ENCODE data around the gene ZNF267. TPM values are rescaled to one million over a fixed set of nuclear protein-coding genes. Genes with fewer than 3 reads are reported as not detected.
"Not testable (repeated sequence)": the region's sequence is repeated elsewhere in the genome, so short reads cannot be mapped to it uniquely, and the experiment has no call there.

Gene ZNF267
- total and polyA plus RNA-seq, 2 of the 8 experiments (the other 6 are each of a cell fraction or from before 2014, with no cell fraction given): 5.5 to 28.3 TPM

- not testable (repeated sequence) for FAIRE-seq; H2BK15ac ChIP-seq (ENCODE audit: low read length); H3K23me2 ChIP-seq (ENCODE audit: low read depth, low read length)
Measured at GRCh38 chr16:31956221-31956620, 82.6 kb downstream of the ZNF267 start.

GRCh38 chr16:31960186-31960910 lies 86.7 kb downstream of the ZNF267 start:
- H3K4me1 ChIP-seq (replicated peaks in 1 of 4; ENCODE audit: control insufficient read depth in 3 of 4, insufficient read depth in 4 of 4, low read length in 3 of 4); CTCF ChIA-PET (ENCODE audit: partially characterized antibody); H3K4ac ChIP-seq (replicated peaks; ENCODE audit: insufficient read length, low read depth, low read length); H2AK5ac ChIP-seq (ENCODE audit: low read depth, low read length); H3K27me3 ChIP-seq (replicated peaks in 1 of 4; ENCODE audit: control insufficient read depth in 3 of 4, extremely low read depth in 1 of 4, insufficient read depth in 3 of 4, low read length in 3 of 4); H3K23ac ChIP-seq (ENCODE audit: insufficient read length); H4K5ac ChIP-seq (ENCODE audit: insufficient read length, low read depth, low read length); H4K8ac ChIP-seq (ENCODE audit: extremely low read depth, insufficient read depth, low read length); H2BK5ac ChIP-seq (ENCODE audit: low read depth, low read length); H3K79me1 ChIP-seq (ENCODE audit: low read depth, low read length); H2AFZ ChIP-seq (ENCODE audit: low read length); H2BK120ac ChIP-seq (replicated peaks; ENCODE audit: low read depth, low read length); H2BK20ac ChIP-seq (ENCODE audit: low read length); POLR2A ChIA-PET (ENCODE audit: partially characterized antibody); H2BK12ac ChIP-seq (ENCODE audit: low read depth, low read length); H3K4me3 ChIP-seq (ENCODE audit: extremely low read depth in 1 of 4, insufficient read depth in 2 of 4, low read depth in 3 of 4, low read length in 4 of 4); H3K36me3 ChIP-seq (ENCODE audit: control insufficient read depth in 2 of 4, insufficient read depth in 4 of 4, low read length in 3 of 4); H3K14ac ChIP-seq (ENCODE audit: insufficient read length); H4K20me1 ChIP-seq (replicated peaks in 1 of 2; ENCODE audit: control insufficient read depth in 1 of 2, insufficient read depth in 2 of 2, low read length in 2 of 2); DNase-seq (ENCODE audit: low read depth in 1 of 2, low spot score in 2 of 2); H3K9ac ChIP-seq (replicated peaks in 1 of 4; ENCODE audit: extremely low read depth in 1 of 4, low read depth in 3 of 4, low read length in 3 of 4); H2BK15ac ChIP-seq (ENCODE audit: low read length); H3K18ac ChIP-seq (ENCODE audit: extremely low read depth, low read length); H4K91ac ChIP-seq (replicated peaks; ENCODE audit: insufficient read length, low read length); H3K23me2 ChIP-seq (ENCODE audit: low read depth, low read length); H3K79me2 ChIP-seq (ENCODE audit: control insufficient read depth in 1 of 2, insufficient read depth in 2 of 2, low read length in 2 of 2); FAIRE-seq; H3K4me2 ChIP-seq (ENCODE audit: insufficient read depth in 1 of 2, low read depth in 2 of 2, low read length in 2 of 2); H3K56ac ChIP-seq (replicated peaks; ENCODE audit: insufficient read length, low read depth, low read length); H3K27ac ChIP-seq (ENCODE audit: low read depth, low read length): not testable (repeated sequence)
- peaks cover 6 to 14% of the 10 kb centered on the region in 2 experiments; a peak in 3 of 4 replicates for H3K9me3 ChIP-seq (ENCODE audit: insufficient read depth in 2 of 2, low read depth in 1 of 2, low read length in 1 of 2)
- 64% methylated on average over 20 of the region's 22 CpGs; no CpG with 5 or more reads in 1 of the 2 experiments for WGBS, 2 experiments (ENCODE audit: extremely low coverage in 1 of 2, insufficient coverage in 1 of 2, insufficient read length in 1 of 2, insufficient replicate concordance in 2 of 2, low coverage in 1 of 2, low lambda C conversion rate in 2 of 2, missing lambda C conversion rate in 1 of 2)

More at GRCh38 chr16:31956221-31956620, 82.6 kb downstream of the ZNF267 start:
- peaks cover 6 to 14% of the 10 kb centered on the region in 2 experiments; a peak in 3 of 4 replicates for H3K9me3 ChIP-seq (ENCODE audit: insufficient read depth in 2 of 2, low read depth in 1 of 2, low read length in 1 of 2)
- H3K56ac ChIP-seq (replicated peaks; ENCODE audit: insufficient read length, low read depth, low read length); H3K4ac ChIP-seq (replicated peaks; ENCODE audit: insufficient read length, low read depth, low read length); H3K27ac ChIP-seq (ENCODE audit: low read depth, low read length); H4K91ac ChIP-seq (replicated peaks; ENCODE audit: insufficient read length, low read length); H3K9ac ChIP-seq (replicated peaks in 1 of 4; ENCODE audit: extremely low read depth in 1 of 4, low read depth in 3 of 4, low read length in 3 of 4); H3K79me2 ChIP-seq (ENCODE audit: control insufficient read depth in 1 of 2, insufficient read depth in 2 of 2, low read length in 2 of 2); H3K14ac ChIP-seq (ENCODE audit: insufficient read length); H3K4me3 ChIP-seq (ENCODE audit: extremely low read depth in 1 of 4, insufficient read depth in 2 of 4, low read depth in 3 of 4, low read length in 4 of 4); H4K20me1 ChIP-seq (replicated peaks in 1 of 2; ENCODE audit: control insufficient read depth in 1 of 2, insufficient read depth in 2 of 2, low read length in 2 of 2); H3K18ac ChIP-seq (ENCODE audit: extremely low read depth, low read length); H2BK12ac ChIP-seq (ENCODE audit: low read depth, low read length); H3K23ac ChIP-seq (ENCODE audit: insufficient read length); H2BK5ac ChIP-seq (ENCODE audit: low read depth, low read length); DNase-seq (ENCODE audit: low read depth in 1 of 2, low spot score in 2 of 2); H4K8ac ChIP-seq (ENCODE audit: extremely low read depth, insufficient read depth, low read length); H3K27me3 ChIP-seq (replicated peaks in 1 of 4; ENCODE audit: control insufficient read depth in 3 of 4, extremely low read depth in 1 of 4, insufficient read depth in 3 of 4, low read length in 3 of 4); H2AK5ac ChIP-seq (ENCODE audit: low read depth, low read length); H3K4me1 ChIP-seq (replicated peaks in 1 of 4; ENCODE audit: control insufficient read depth in 3 of 4, insufficient read depth in 4 of 4, low read length in 3 of 4); H3K79me1 ChIP-seq (ENCODE audit: low read depth, low read length); H3K36me3 ChIP-seq (ENCODE audit: control insufficient read depth in 2 of 4, insufficient read depth in 4 of 4, low read length in 3 of 4); H4K5ac ChIP-seq (ENCODE audit: insufficient read length, low read depth, low read length); CTCF ChIA-PET (ENCODE audit: partially characterized antibody); H3K4me2 ChIP-seq (ENCODE audit: insufficient read depth in 1 of 2, low read depth in 2 of 2, low read length in 2 of 2); H2AFZ ChIP-seq (ENCODE audit: low read length); H2BK120ac ChIP-seq (replicated peaks; ENCODE audit: low read depth, low read length); H2BK20ac ChIP-seq (ENCODE audit: low read length); POLR2A ChIA-PET (ENCODE audit: partially characterized antibody): not testable (repeated sequence)
- WGBS, 2 experiments (ENCODE audit: extremely low coverage in 1 of 2, insufficient coverage in 1 of 2, insufficient read length in 1 of 2, insufficient replicate concordance in 2 of 2, low coverage in 1 of 2, low lambda C conversion rate in 2 of 2, missing lambda C conversion rate in 1 of 2): no CpG with 5 or more reads among the region's 8 CpGs
